Activated CD8-positive, alpha-beta memory T cell treated with anti-CD3 and anti-CD28 coated beads, Interleukin-2, amount 10 ng/mL, durations not matched to agents 7 days and 5 days (primary cell): Measurements from ENCODE around the gene OR4D6. TPM values are rescaled to one million over a fixed set of nuclear protein-coding genes. Genes with fewer than 3 reads are reported as not detected.
A peak's percentile ranks its signal among the peaks of the same experiment; 100 is the strongest.
"Not testable (repeated sequence)": the region's sequence is repeated elsewhere in the genome, so short reads cannot be mapped to it uniquely, and the experiment has no call there.

Source experiments
- ATAC-seq: fragments of 150-1000 bp; cut with Tn5 transposase; one replicate; pipeline ENCODE4 v1.10.0; 2021; ENCODE audit warnings: moderate library complexity
- CTCF ChIA-PET: fragments of 350-600 bp; sonication (Branson Sonifier 250); formaldehyde crosslinking; loops from one replicate; lab custom pipeline; 2021; ENCODE audit warnings: antibody characterized with exemption; lab: Charles Lee
- DNase-seq: peaks from one replicate; pipeline ENCODE4 v3.0.0-alpha.2; 2020
- H3K27ac Mint-ChIP-seq: one replicate; pipeline ENCODE4 v1.8.0; 2021; ENCODE audit warnings: mild to moderate bottlenecking, mixed read lengths
- H3K27me3 Mint-ChIP-seq: one replicate; pipeline ENCODE4 v1.8.0; 2021; ENCODE audit warnings: mixed read lengths
- H3K36me3 Mint-ChIP-seq: one replicate; pipeline ENCODE4 v1.8.0; 2021; ENCODE audit warnings: mild to moderate bottlenecking, mixed read lengths
- H3K4me1 Mint-ChIP-seq: one replicate; pipeline ENCODE4 v1.8.0; 2021; ENCODE audit warnings: mixed read lengths
- H3K4me3 Mint-ChIP-seq: one replicate; pipeline ENCODE4 v1.8.0; 2021; ENCODE audit warnings: mild to moderate bottlenecking, moderate library complexity, mixed read lengths
- H3K9me3 Mint-ChIP-seq: one replicate; pipeline ENCODE4 v1.8.0; 2022; ENCODE audit warnings: low read depth, mixed read lengths
- total RNA-seq, 2 experiments: library from RNA; stranded (reverse); gene quantifications; one replicate each; pipeline ENCODE4 v1.2.3, GENCODE V29; 2021

The OR4D6 gene
- not detected for total RNA-seq

DNA sequence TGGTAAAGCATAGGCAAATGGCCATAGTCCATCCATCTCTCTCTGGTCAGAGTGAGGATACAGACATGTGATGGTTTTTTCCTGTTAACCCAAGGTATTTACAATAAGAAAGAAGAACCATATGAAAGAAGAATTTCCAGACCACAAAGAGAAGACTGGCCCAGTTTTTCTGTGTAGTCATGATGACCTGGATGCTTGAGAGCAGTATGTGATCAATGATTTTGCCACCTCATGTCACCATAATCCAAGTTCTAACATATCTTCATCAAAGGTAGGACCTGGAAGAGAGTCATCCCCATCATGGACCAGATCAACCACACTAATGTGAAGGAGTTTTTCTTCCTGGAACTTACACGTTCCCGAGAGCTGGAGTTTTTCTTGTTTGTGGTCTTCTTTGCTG lies at the start of gene OR4D6:
OR4D6 (plus strand) TSS at position 301 of the 400 bp plus-strand sequence; CDS start at position 301, 0 bp downstream.
- DNase-seq = no peak
- CTCF ChIA-PET = no interaction called here
- no peaks in the 10 kb centered on the region for H3K9me3 Mint-ChIP-seq
- H3K27me3 Mint-ChIP-seq = peaks cover 7% of the 10 kb centered on the region
- H3K27ac Mint-ChIP-seq = no peak within 1 kb of the TSS
- H3K36me3 Mint-ChIP-seq = no peaks in the 10 kb centered on the region
- no peak within 1 kb of the TSS for H3K4me3 Mint-ChIP-seq
- no peaks in the 10 kb centered on the region for H3K4me1 Mint-ChIP-seq
- no peak for ATAC-seq

DNA sequence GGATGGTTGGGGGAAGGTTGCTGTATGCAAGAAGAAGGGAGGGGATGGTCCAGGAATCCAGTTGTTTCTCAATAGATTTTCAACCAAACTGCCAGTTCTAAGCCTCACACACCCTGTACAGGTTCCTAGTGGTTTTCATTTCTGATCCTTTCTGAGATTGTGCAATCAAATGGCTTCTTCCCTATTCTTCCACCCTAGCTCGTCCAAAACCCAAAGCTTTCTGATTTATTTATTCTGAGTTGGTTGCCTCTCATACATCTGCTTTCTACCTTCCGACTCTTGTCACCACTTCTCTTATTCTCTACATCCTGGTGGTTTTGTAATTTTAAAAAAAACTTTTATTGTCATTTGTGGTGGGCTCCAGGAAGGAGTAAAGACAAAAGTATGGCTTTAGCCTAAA lies 43.1 kb upstream of the OR4D6 start:
- H3K27me3 Mint-ChIP-seq = peaks cover 23% of the 10 kb centered on the region
- ATAC-seq (no peak), DNase-seq (no peak)
- CTCF ChIA-PET = no interaction called here
- no peak overlapping the region for H3K27ac Mint-ChIP-seq
- H3K9me3 Mint-ChIP-seq = no peaks in the 10 kb centered on the region
- H3K36me3 Mint-ChIP-seq = no peaks in the 10 kb centered on the region
- no peak overlapping the region for H3K4me3 Mint-ChIP-seq
- no peaks in the 10 kb centered on the region for H3K4me1 Mint-ChIP-seq

DNA sequence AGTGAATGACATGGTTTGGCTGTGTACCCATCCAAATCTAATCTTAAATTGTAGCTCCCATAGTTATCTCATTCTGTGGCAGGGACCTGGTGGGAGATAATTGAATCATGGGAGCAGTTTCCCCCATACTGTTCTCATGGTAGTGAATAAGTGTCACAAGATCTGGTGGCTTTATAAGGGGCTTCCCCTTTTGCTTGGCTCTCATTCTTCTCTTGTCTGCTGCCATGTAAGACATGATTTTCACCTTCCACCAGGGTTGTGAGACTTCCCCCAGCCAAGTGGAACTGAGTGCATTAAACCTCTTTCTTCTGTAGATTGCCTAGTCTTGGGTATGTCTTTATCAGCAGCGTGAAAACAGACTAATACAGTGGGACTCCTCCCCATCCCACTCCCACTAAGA lies 41.6 kb upstream of the OR4D6 start:
- no peaks in the 10 kb centered on the region for H3K9me3 Mint-ChIP-seq
- ATAC-seq (no peak), DNase-seq (no peak)
- peaks cover 32% of the 10 kb centered on the region for H3K27me3 Mint-ChIP-seq
- H3K36me3 Mint-ChIP-seq = no peaks in the 10 kb centered on the region
- CTCF ChIA-PET = interaction anchor here (0.9 kb wide), 2 partner anchors 14 to 244 kb away, joined by 4 to 5 read pairs; no protein-coding TSS in a partner anchor
- H3K27ac Mint-ChIP-seq = no peak overlapping the region
- no peaks in the 10 kb centered on the region for H3K4me1 Mint-ChIP-seq
- H3K4me3 Mint-ChIP-seq = no peak overlapping the region

DNA sequence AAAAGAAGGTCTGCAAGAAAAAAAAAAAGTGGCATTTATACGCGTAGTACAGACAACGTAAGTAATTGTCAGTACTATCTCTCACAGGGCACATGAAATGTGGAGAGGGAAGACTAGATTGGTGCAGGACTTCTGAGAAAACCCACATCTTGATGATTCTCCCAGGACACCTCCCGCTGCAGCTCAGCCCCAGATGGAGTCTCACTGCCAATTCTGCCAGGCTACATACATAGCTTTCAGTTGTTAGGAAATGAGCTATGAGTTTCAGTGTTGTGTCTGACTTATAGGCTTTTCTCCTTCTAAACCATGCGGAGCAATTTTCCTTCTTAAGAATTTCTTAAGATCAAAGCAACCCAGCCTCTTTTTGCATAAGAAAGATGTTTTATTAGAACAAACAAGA lies 40.1 kb upstream of the OR4D6 start:
- Mint-ChIP-seq H3K36me3 (no peaks in the 10 kb centered on the region), H3K4me1 (no peaks in the 10 kb centered on the region), H3K9me3 (no peaks in the 10 kb centered on the region), H3K4me3 (no peak overlapping the region), H3K27me3 (peaks cover 32% of the 10 kb centered on the region), H3K27ac (no peak overlapping the region)
- CTCF ChIA-PET = no interaction called here
- ATAC-seq (no peak), DNase-seq (no peak)

DNA sequence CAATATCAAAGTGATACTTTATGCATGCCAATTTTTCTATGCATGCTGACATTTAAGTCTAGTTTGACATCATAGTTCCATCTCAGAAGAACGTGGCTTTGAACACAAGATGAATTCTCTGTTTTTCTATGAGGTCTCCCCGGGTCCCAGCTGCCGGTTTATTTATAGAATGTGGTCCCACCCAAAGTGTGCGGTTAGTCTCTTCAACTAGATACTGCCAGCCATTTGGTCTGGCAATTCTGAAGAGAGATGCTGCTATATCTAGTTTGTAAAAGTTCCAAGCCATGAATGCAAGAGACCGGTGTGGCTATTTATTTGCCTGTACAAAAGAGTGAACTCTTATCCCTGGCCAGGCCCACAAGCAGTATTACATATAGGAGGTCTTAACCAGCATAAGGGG lies 39.7 kb upstream of the OR4D6 start:
- Mint-ChIP-seq H3K4me1 (no peaks in the 10 kb centered on the region), H3K27ac (no peak overlapping the region), H3K4me3 (no peak overlapping the region), H3K36me3 (no peaks in the 10 kb centered on the region), H3K27me3 (peaks cover 32% of the 10 kb centered on the region), H3K9me3 (no peaks in the 10 kb centered on the region)
- ATAC-seq (no peak), DNase-seq (no peak)
- CTCF ChIA-PET = no interaction called here

DNA sequence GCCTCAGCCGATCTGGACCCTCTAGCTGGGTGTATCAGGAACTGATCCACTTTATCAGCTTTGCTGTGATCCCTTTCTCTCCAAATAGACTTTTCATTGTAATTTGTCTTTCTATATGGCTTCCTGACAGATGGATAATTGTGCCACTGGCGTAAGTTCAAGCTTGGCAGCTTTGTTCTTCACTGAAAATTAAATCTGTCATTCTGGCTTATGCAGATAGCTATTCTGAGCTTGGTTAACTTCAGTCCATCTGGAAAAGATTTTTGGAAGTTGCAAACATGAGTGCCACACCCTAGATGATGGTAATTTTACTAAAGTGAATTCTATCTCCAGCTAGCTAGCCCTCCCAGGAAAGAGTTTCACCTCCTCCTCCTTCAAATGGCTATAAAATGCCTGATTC lies 38.6 kb upstream of the OR4D6 start:
- Mint-ChIP-seq H3K27me3 (peaks cover 30% of the 10 kb centered on the region), H3K27ac (no peak overlapping the region), H3K4me1 (peaks cover 4% of the 10 kb centered on the region), H3K9me3 (no peaks in the 10 kb centered on the region), H3K4me3 (no peak overlapping the region), H3K36me3 (no peaks in the 10 kb centered on the region)
- DNase-seq = no peak
- no peak for ATAC-seq
- CTCF ChIA-PET = interaction anchor here (1.3 kb wide), 1 partner anchor 13 kb away, joined by 3 read pairs; no protein-coding TSS in a partner anchor

DNA sequence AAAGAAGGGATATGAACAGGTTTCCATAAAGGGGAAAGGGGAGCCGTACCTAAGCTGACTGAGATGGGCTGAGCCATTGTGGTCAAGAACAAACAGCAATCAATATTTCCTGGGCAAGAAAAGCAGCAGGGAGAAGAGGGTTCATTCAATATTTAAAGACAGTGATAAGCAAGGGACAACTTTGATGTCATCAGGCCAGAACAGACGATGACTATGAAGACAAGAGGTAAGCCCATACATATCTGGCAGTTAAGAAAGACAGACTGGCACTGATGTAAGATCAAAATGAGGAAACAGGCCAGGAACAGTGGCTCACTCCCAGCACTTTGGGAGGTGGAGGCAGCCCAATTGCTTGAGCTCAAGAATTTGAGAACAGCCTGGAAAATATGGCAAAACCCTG lies 32.9 kb upstream of the OR4D6 start:
- H3K9me3 Mint-ChIP-seq = no peaks in the 10 kb centered on the region
- peaks cover 4% of the 10 kb centered on the region for H3K4me1 Mint-ChIP-seq
- ATAC-seq = no peak
- peaks cover 13% of the 10 kb centered on the region for H3K27me3 Mint-ChIP-seq
- H3K4me3 Mint-ChIP-seq = no peak overlapping the region
- CTCF ChIA-PET = no interaction called here
- H3K36me3 Mint-ChIP-seq = no peaks in the 10 kb centered on the region
- DNase-seq = no peak
- H3K27ac Mint-ChIP-seq = no peak overlapping the region

DNA sequence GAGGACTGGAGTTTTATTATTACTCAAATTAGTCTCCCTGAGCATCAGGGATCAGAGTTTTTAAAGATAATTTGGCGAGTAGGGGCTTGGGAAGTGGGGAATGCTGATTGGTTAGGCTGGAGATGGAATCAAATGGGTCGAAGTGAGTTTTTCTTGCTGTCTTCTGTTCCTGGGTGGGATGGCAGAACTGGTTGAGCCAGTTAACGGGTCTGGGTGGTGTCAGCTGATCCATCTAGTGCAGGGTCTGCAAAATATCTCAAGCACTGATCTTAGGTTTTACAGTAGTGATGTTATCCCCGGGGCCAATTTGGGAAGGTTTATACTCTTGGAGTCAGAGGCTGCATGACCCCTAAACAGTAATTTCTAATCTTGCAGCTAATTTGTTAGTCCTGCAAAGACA lies 31.6 kb upstream of the OR4D6 start:
- no peak for ATAC-seq
- CTCF ChIA-PET = interaction anchor here (0.7 kb wide), 1 partner anchor 85 kb away, joined by 3 read pairs; no protein-coding TSS in a partner anchor

DNA sequence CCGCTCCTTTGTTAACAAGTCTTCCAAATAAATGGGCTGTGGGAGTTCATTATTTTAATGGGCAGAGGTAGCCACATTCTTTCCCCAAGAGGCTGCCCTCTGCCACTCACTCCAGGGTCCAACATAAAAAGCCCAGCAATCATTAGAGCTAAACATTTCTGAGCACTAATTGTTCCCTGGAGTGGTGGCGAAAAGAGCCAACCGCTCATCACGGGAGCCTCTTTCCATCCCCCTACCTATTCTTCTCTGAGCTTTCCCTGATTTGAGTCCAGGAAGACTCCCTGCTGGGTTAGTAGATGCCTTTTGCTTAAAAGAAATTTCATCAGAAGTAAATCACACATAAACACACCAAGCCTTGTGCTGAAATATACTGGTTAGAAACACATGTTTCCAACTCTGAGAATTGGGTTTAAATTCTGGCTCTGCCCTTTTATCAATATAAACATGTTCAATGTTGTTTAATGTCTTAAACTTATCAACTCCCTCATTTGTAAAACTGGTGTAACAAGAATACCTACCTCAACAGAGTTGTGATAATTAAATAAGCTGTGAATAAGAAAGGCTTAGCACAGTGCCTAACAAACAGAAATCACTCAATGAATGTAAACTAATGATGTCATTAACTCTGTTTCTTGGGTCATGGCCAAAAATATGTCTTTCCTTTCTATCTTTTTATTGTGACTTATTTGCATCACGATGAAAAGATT lies 30.2 kb upstream of the OR4D6 start, which contains the start of gene OR5A2:
OR5A2 (minus strand) TSS at position 53 of the 707 bp plus-strand sequence. CDS start 3,460 bp downstream, outside the sequence.
- Mint-ChIP-seq H3K4me1 (peaks cover 4% of the 10 kb centered on the region), H3K9me3 (no peaks in the 10 kb centered on the region)
- DNase-seq = no peak

More for the DNA sequence above, 31.6 kb upstream of the OR4D6 start:
- Mint-ChIP-seq H3K27me3 (peaks cover 10% of the 10 kb centered on the region), H3K27ac (no peak overlapping the region), H3K4me3 (no peak overlapping the region), H3K9me3 (no peaks in the 10 kb centered on the region), H3K4me1 (peaks cover 4% of the 10 kb centered on the region), H3K36me3 (no peaks in the 10 kb centered on the region)
- no peak for DNase-seq

DNA sequence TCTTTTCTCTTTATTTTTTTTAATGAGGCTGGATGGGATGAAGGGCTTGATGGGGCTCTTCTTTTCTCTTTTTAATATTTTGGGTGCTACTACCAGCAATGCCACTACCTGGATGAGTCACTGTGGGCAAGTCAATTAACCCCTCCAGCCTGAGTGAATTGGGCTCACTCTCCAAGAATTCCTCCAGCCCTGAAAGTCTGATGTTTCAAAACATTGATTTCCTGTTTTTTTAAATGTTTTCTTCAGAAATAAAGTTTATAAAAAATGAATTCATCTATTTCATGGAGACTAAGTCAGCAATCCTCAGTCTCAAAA lies 29.7 kb upstream of the OR4D6 start:
- ATAC-seq (no peak), DNase-seq (no peak)
- Mint-ChIP-seq H3K9me3 (no peaks in the 10 kb centered on the region), H3K27me3 (peaks cover 14% of the 10 kb centered on the region), H3K4me3 (no peak overlapping the region), H3K27ac (no peak overlapping the region), H3K36me3 (no peaks in the 10 kb centered on the region), H3K4me1 (peaks cover 4% of the 10 kb centered on the region)
- CTCF ChIA-PET = no interaction called here

More for the DNA sequence above, 30.2 kb upstream of the OR4D6 start, which contains the start of gene OR5A2:
- Mint-ChIP-seq H3K27me3 (peaks cover 10% of the 10 kb centered on the region), H3K27ac (no peak within 1 kb of the TSS), H3K36me3 (no peaks in the 10 kb centered on the region), H3K4me3 (no peak within 1 kb of the TSS)
- no peak for ATAC-seq
- CTCF ChIA-PET = no interaction called here

DNA sequence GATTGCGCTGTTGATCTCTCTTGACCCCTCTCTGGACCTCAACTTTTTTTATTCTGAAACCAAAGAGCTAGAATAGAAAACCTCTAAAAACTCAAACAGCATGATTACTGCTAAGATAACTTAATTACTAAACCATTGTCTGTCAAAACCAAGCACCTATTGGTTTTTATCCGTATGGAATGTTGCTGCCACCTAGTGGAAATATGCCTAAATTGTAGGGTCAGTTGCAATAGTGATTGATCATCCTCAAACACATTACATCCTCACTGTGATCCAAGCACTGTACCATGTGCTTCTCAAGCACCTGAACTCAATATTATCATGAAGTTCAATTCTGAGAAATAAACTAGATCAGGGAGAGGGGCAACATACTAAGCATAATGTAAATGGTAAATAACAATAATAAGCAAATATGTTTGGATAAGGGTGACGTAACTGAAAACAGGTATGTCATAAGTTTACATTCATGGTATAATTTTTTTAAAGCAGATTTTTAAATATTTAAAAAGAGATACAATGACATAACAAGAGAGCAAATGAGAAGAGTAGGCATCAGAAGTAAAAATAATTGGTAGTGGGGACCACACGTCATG lies 26.7 kb upstream of the OR4D6 start:
- CTCF ChIA-PET = interaction anchor here (0.9 to 3.2 kb wide), 9 partner anchors 9 to 337 kb away, joined by 3 to 17 read pairs (median 4); partner anchors contain the start of gene DTX4
- ATAC-seq = peak; percentile 61

DNA sequence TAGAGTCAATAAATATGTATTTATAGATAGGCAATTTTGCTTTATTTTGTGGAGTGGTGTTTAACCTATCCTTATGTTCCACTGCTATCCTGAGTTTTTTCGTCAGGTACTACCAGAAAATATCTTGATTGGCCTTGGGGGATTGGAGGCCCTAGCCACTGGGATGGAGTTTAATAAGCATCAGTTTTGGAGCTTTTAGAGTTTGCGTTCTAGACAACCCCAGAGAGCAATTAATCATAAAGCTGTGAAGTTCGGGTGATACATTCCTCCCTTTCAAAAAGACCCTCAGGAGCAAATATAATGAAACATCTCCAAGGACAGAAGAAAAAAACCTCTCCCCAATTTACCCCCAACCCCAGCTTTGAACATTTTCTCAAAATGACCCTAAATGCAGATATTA lies 20.6 kb upstream of the OR4D6 start, which contains the start of gene OR5A1:
OR5A1 (plus strand) TSS at position 301 of the 400 bp plus-strand sequence. CDS start 6,700 bp downstream, outside the sequence.
- Mint-ChIP-seq H3K4me1 (no peaks in the 10 kb centered on the region), H3K4me3 (no peak within 1 kb of the TSS), H3K27ac (no peak within 1 kb of the TSS), H3K9me3 (no peaks in the 10 kb centered on the region), H3K27me3 (peaks cover 35% of the 10 kb centered on the region), H3K36me3 (no peaks in the 10 kb centered on the region)
- no peak for DNase-seq
- CTCF ChIA-PET = interaction anchor here (1.3 kb wide), 1 partner anchor 264 kb away, joined by 3 read pairs; the partner anchor contains the start of gene DTX4
- ATAC-seq = no peak

More for the DNA sequence above, 26.7 kb upstream of the OR4D6 start:
- H3K27me3 Mint-ChIP-seq = peaks cover 18% of the 10 kb centered on the region
- H3K4me1 Mint-ChIP-seq = no peaks in the 10 kb centered on the region
- no peak for DNase-seq
- H3K36me3 Mint-ChIP-seq = no peaks in the 10 kb centered on the region
- H3K4me3 Mint-ChIP-seq = no peak overlapping the region
- no peaks in the 10 kb centered on the region for H3K9me3 Mint-ChIP-seq
- H3K27ac Mint-ChIP-seq = no peak overlapping the region

DNA sequence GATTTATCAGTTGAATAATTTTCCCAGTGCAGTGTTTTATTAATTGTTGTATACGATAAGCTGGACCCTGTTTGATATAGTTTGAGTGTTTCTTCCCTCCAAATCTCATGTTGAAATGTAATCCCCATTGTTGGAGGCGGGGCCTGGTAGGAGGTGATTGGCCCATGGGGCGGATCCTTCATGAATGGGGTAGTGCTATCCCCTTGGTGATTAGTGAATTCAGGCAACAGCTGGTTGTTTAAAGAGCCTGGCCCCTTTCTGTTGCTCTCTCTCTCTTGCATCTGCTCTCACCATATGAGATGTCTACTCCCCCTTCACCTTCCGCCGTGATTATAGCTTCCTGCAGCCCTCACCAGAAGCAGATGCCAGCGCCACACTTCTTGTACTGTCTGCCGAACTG lies 19.0 kb upstream of the OR4D6 start:
- CTCF ChIA-PET = no interaction called here
- H3K9me3 Mint-ChIP-seq = no peaks in the 10 kb centered on the region
- H3K36me3 Mint-ChIP-seq = no peaks in the 10 kb centered on the region
- no peak overlapping the region for H3K4me3 Mint-ChIP-seq
- no peak for DNase-seq
- H3K27me3 Mint-ChIP-seq = peaks cover 28% of the 10 kb centered on the region
- no peaks in the 10 kb centered on the region for H3K4me1 Mint-ChIP-seq
- no peak overlapping the region for H3K27ac Mint-ChIP-seq
- no peak for ATAC-seq

DNA sequence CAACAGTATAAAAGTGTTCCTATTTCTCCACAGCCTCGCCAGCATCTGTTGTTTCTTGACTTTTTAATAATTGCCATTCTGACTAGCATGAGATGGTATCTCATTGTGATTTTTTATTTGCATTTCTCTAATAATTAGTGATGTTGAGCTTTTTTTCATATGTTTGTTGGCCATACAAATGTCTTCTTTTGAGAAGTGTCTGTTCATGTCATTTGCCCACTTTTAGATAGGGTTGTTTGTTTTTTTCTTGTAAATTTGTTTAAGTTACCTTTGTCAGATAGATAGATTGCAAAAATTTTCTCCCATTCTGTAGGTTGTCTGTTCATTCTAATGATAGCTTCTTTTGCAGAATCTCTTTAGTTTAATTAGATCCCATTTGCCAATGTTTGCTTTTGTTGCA lies 11.1 kb upstream of the OR4D6 start:
- H3K9me3 Mint-ChIP-seq, H3K27me3 Mint-ChIP-seq, H3K27ac Mint-ChIP-seq, H3K4me1 Mint-ChIP-seq, ATAC-seq, DNase-seq, H3K36me3 Mint-ChIP-seq, CTCF ChIA-PET, H3K4me3 Mint-ChIP-seq: not testable (repeated sequence)
